MV-4-11 (cell line): ENCODE data around the gene ROR2.

Experiments
- DNase-seq: peaks from one replicate; lab custom pipeline; 2025; lab: John Stamatoyannopoulos, UW

ROR2 gene

GRCh38 chr9:91571036-91571435 is 379.0 kb downstream of the ROR2 start:
- DNase-seq, result no peak

- no peak for DNase-seq
Observed at GRCh38 chr9:91567642-91568274, 382.3 kb downstream of the ROR2 start.

- no peak for DNase-seq
Observed at GRCh38 chr9:91564081-91564670, 385.9 kb downstream of the ROR2 start.

- no peak for DNase-seq
Observed at GRCh38 chr9:91562416-91562815, 387.6 kb downstream of the ROR2 start.

- DNase-seq, result no peak
Observed at GRCh38 chr9:91560301-91560700, 389.7 kb downstream of the ROR2 start.

- no peak for DNase-seq
Observed at GRCh38 chr9:91558879-91559278, 391.1 kb downstream of the ROR2 start.

- DNase-seq, result no peak
Observed at GRCh38 chr9:91558395-91558794, 391.6 kb downstream of the ROR2 start.

- no peak for DNase-seq
Observed at GRCh38 chr9:91557327-91557726, 392.7 kb downstream of the ROR2 start.

GRCh38 chr9:91555132-91555531 is 394.9 kb downstream of the ROR2 start:
- no peak for DNase-seq

GRCh38 chr9:91549177-91549576 is 400.9 kb downstream of the ROR2 start:
- no peak for DNase-seq

- no peak for DNase-seq
Observed at GRCh38 chr9:91547081-91547480, 402.9 kb downstream of the ROR2 start.

- DNase-seq, result no peak
Observed at GRCh38 chr9:91546574-91546973, 403.5 kb downstream of the ROR2 start.

GRCh38 chr9:91541734-91542133 is 408.3 kb downstream of the ROR2 start:
- no peak for DNase-seq

GRCh38 chr9:91540506-91540905 is 409.5 kb downstream of the ROR2 start:
- DNase-seq, result peak; percentile 37

GRCh38 chr9:91536211-91536691 is 413.8 kb downstream of the ROR2 start:
- no peak for DNase-seq

- DNase-seq, result no peak
Observed at GRCh38 chr9:91534374-91534773, 415.7 kb downstream of the ROR2 start.

GRCh38 chr9:91533382-91533781 is 416.6 kb downstream of the ROR2 start:
- no peak for DNase-seq

GRCh38 chr9:91532325-91532724 is 417.7 kb downstream of the ROR2 start:
- no peak for DNase-seq

- peak; percentile 19 for DNase-seq
Observed at GRCh38 chr9:91530829-91531228, 419.2 kb downstream of the ROR2 start.

GRCh38 chr9:91522481-91522880 is 427.5 kb downstream of the ROR2 start:
- no peak for DNase-seq

- no peak for DNase-seq
Observed at GRCh38 chr9:91519520-91520277, 430.3 kb downstream of the ROR2 start.

GRCh38 chr9:91518462-91518861 is 431.6 kb downstream of the ROR2 start:
- DNase-seq, result no peak

- DNase-seq, result no peak
Observed at GRCh38 chr9:91517801-91518200, 432.2 kb downstream of the ROR2 start.
